Kidney tubule cell (primary cell): ENCODE data around the gene KNCN.

Experiments
- DNase-seq: peaks from one replicate; pipeline ENCODE4 v3.0.0-alpha.2; 2018; ENCODE audit warnings: low spot score

The KNCN gene

DNA sequence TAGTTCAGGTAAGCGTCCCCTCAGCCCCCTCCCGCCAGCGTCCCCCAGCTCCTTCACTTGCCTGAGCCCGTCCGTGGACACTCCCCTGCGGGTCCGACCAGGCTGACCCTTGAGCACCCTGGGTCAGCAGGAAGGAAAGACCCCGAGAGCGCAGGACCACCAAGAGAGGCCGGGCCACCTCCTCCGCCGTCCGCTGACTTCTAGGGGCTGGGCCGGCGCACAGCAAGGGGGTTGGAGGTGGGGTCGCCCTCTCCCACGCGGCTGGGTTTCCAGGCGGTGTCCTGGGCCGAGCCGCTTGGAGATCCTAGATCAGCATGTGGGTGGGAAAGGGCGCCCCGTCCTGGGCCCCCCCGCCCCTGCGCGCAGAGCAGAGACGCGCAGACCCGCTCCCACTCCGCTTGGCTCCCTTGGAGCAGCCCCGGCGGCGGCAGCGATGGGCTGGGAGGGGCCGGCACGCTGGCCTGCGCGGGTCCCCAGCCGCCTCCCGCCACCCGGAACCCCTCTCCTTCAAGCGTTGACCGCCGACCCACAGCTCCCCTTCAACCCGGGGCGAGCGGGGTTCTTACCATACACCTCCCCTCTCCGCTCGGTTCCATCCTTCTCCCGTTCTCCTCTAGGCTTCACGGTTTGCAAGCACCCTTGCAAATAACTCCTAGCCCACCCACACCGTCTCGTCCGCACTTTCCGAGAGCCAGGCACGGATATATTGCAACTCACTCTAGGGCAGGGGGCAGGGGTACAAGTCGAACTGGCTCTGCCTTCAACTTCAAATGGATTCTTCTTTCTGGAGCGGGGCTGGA lies 7.5 kb downstream of the KNCN start:
- DNase-seq = no peak

DNA sequence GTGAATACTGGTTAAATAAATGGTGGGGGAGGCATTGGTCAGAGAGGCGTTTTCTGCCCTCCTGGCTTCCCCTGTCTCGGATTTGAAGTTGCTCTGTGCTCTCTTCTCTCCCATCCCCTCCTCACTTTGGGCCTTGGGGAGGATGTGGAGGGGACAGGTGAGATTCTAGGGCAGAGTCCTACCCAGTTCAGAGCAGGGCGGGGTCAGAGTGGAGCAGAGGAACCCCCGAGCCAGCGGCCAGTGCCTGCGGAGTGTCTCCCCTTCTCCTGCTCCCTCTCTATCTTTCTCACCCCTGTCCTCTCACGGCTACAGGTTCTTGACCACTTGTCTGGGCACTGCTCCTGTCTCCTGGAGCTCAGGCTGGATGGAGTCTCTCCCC lies 8.1 kb downstream of the KNCN start:
- no peak for DNase-seq

DNA sequence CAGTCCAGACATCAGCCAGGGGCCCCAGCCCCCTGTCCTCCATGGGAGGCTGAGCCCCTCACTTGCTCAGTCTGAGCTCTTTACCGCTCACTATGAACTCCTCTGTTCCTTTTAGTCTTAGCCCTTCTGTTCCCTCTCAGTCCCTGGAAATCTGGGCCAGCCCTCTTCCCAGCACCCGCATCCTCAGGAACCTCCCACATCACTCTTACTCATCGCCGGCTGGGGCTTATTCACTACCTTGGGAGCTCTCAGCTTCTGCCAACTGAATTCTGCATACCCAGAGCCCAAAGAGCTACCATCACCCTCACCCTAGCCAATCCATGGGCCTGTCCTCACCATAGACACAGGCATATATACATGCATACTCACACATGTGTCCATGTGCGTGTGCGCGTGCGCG lies 11.5 kb downstream of the KNCN start:
- peak; percentile 78 for DNase-seq

DNA sequence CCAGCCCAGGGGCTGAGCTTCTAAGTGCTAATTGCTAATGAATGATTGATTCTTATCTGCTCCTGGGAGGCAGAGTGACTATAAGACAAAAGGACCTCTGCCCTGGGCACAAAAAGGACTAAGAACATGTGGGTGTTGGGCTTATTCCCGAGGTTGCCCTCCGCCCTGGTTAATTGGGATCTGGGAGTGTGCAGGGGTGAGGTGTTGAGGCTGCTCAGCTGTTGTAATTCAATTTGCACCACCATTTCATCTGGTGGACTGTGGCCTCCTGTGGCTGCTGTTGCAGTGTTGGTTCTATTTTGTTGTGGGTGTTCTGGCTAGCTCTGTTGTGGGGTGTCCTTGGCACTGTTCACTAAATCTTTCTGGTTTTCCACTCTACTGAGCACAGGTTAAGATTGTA lies 13.3 kb downstream of the KNCN start:
- DNase-seq = no peak

DNA sequence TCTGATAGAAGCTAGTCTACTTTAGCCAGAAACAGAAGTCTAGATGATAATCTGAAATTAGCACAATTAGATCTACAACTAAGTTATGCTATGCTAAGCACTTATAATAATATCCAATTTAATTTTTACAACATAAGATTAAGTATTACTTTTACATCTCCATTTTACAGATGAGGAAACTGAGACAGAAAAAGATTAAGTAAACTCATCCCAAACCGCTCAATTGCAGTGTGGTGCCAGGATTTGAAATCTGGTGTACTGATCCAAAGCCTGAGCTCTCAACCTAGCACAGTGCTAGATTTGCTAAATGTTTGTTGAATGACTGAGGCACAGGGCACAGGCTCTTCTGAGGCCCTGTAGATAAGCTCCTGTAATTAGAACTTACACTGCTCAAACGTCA lies 13.8 kb downstream of the KNCN start:
- DNase-seq = no peak

DNA sequence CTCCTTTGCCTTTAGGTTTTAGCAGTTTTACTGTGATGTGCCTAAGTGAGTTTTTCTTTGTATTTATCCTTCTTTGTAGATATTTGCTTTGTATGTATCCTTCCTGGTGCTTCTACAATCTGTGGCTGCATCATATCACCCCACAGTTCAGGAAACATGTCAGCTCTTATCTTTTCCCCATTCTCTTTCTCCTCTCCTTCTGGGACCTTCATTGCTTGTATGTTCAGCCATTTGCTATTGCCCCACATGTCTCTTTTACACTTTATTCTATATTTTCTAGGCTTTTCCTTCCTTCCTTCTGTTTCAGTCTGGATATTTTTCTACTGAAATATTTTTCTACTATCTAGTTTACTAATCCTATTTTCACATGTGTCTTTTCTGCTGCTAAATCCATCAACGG lies 14.9 kb downstream of the KNCN start:
- DNase-seq = no peak

DNA sequence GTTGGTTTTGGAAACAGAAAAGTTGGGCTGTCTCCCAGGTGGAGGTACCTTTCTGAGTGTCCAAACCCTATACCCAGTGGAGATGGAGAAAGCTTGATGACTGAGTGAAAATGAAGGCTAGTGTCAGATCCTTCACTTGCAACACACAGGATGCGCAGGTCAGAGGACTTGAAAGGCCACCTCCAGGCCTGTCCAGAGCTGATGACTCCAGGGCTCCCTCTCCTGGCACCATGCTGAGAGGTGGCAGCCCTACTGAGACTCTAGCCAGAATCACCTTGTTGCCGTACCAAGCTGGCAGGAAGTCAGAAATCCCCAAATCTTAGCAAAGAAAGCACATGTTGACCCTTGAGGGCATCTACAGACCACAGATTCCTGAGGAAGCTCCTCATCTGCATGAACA lies 16.4 kb downstream of the KNCN start:
- DNase-seq = peak; percentile 60

DNA sequence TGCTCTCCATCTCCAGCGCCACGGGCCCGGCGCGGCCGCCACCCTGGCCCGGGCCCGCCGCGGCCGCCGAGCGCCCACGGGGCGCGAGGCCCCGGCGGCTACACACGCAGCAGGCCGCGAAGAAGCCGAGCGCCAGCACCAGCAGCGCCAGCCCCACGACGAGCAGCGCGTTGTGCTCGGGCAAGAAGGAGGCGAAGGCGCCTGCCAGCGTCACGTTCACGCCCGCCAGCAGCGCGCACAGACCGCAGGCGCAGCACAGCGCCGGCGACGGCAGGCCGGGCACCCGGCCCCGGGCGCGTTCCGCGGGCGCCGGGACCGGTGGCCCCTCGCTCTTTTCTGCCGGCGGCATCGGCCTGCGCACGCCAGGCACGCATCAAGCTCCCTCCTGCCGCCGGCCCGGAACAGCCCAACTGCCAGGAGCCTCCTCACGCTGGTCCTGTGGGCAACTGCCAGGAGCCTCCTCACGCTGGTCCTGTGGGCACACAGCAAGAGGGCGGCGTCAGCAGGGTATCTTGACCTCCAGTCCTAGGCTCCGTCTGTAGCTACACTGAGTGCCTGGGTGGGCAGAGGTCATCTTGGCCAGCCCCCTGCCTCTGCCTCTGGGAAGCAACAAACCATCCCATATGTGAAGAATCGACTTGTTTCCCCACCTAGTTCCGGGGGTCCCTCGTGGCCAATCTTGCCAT lies 18.1 kb downstream of the KNCN start:
- peak; percentile 41 for DNase-seq

DNA sequence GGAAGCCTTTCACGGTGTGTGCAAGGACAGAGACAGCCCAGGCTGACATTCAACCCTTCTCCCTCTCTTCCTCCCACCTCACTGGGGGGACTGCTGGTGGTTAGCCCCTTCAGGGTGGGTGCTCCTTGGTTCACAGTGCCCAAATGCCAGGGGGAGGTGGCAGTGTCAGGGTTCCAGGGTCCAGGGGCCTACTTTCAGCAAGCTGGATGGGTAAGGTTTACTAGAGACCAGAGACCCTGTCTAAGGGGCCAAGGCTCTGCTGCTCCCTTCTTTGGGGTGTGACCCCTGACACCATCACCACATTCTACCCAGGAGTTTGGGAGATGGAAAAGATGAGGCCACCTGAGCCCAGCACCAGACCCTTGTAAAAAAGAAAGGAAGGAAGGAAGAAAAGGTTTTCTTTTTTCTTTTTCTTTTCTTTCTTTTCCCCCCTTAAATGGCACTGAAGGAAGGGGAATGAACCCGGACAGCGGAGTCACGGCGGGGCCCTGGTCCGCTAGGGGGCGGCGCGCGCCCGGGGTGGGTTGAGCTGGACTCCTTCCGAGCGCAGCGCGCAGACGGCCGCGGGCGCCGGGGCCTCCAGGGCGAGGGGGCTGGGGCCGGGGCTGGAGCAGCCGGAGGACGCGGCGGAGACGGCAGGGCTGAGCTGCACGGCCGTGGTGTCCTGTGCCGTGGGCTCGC lies 18.8 kb downstream of the KNCN start:
- DNase-seq = peak; percentile 50

DNA sequence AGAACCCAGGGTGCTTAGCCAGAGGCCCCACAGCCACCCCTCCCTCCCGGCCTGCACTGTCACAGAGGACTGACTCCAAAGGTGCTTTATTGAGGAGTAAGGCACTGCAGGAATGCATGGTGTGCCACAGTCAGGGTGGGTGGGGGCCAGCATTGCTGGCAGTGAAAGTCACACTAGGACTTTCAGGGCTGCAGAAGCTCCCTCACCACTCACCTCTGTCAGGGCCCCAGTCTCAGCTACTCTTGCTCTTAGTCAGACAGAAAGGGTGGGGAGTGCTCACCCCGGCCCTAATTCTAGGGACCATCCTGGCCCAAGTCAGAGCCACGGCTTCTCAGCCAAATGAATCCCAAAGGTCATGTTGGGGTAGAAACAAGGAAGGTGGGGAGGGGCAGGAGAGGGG lies 19.4 kb downstream of the KNCN start:
- DNase-seq = no peak

DNA sequence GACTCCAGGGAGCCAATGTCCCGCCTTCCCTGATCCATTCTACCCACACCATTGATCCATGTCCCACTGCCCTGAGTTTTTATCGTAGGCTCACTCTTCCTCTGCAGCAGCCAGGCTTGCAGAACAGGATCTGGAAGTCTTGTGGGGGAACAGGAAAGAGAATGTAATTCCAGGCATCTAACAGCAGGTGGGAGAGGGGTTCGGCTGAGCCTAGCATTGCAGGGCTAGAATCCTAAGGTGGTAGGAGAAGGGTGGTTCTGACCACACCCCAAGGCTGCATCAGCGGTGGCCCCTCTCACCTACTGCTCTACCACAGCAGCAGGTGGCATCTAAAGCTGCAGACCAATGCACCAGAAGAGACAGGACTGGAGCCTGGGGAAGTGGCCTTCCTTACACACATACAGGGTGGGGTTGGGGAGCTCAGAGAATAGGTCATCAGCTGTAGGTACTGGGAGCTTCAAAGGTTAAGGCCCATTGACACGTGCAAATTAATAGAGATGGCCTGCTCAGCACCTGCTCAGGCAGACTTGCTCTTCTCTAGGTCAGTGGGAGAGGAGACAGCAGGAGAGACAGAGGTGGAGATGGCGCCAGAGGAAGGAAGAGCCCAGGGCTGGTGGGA lies 20.5 kb downstream of the KNCN start:
- DNase-seq = no peak

DNA sequence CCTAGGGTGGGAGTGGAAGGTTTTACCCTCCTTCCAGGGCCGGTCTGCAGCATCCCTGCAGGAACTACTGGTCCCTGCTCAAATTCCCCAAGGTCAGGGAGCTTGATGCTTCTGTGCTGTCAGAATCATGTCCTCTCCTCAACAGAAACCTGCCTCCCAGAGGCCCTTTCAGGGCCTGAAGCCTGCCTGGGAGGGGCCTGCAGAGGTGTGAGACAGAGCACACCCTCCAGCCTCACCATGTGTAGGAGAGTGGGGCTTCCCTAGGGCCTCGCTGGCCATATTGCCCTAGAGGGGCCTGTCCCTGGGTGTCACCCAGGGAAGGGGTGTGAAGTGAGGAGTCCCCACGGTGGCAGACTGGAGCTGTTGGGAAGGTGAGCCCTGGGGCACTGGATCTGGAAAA lies 21.1 kb downstream of the KNCN start:
- DNase-seq = no peak

DNA sequence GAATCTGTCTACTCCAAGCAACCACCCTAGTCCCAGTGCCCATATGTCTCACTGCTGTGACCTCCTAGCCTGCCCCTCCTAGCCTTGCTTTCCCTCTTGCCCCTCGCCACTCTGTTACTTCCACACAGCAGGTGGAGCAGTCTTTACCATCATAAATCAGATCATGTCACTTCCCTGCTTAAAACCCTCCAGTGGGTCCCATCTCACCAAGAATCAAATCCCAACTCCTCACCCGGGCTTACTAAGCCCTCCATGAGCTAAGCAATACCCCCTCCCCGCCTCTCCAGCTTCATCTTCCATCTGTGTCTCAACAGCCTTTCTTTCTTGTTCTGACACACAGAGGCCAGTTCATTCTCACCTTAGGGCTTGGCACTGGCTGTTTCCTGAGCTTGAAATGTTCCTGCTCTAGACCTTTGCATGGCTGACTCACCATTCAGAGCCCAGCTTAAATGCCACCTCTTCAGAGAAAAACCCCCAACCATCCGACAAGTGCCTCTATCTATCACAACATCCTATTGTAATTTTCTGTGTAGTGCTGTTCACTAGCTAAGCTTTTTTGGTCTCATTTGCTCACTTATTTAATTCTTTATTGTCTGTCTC lies 22.3 kb downstream of the KNCN start:
- DNase-seq = peak; percentile 41

DNA sequence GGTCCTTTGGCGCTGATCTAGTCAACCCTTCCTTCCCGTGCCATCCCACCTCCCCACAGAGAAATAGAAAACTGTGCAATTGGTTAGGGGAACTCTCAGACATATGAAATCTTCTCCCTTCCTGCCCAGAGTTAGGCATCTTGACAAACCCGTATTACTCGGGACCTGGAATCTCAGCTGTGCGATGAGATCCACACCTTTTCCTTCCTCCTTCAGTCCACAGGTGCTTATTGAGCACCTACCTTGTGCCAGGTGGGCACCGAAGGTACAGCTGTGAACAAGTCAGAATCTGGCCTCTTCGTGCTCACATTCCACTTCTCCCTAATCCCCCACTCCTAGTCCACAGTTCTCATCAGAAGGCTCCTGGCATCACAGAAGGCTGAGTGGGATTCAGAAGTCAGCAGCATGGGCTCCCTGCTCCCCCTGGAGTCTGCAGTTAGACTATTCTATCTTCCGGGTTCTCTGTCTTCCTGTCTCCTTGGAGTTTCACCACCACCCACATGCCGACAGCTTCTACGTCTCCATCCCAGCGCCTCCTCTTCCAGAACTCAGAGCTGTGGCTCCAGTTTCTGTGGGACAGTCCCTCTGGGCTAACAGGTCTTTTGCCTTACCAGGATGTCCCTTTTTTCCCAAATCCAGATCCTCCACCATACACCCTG lies 23.0 kb downstream of the KNCN start:
- no peak for DNase-seq

DNA sequence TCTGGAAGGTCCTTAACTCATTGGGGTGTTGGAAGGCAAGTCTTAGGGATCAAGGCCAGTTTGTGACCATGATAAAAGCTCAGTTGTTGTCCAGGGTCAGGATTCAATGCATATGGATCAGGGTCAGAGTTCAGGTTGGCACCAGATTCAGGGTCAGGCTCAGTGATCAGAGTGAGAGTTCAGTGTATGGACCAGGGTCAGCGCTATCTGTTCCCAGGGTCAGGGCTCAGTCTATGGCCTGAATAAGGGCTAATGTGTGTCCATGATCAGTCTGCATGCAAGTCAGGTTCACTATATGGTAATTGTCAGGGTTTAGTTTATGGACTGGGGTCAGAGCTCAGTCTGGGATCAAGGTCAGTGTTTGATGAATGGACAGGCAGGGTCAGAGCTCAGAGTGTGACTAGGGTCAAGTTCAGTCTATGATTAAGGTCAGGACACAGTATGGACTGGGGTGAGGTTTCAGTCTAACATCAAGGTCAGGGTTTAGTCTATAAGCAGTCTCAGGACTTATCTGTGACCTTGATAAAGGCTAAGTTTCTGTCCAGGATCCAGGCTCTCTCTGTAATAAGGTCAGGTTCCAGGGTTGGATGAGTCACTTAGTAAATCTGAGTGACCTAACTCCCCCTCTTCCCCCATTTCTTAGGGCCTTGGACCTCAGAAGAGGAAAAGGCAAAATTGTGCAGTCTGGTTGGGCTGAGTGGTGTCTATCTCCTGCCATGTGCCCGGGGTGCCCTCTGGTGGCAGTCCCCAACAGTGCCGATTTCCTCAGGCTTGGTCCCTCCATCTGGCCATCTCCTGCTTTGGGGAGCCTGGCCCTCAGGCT lies 23.8 kb downstream of the KNCN start:
- peak; percentile 78 for DNase-seq

DNA sequence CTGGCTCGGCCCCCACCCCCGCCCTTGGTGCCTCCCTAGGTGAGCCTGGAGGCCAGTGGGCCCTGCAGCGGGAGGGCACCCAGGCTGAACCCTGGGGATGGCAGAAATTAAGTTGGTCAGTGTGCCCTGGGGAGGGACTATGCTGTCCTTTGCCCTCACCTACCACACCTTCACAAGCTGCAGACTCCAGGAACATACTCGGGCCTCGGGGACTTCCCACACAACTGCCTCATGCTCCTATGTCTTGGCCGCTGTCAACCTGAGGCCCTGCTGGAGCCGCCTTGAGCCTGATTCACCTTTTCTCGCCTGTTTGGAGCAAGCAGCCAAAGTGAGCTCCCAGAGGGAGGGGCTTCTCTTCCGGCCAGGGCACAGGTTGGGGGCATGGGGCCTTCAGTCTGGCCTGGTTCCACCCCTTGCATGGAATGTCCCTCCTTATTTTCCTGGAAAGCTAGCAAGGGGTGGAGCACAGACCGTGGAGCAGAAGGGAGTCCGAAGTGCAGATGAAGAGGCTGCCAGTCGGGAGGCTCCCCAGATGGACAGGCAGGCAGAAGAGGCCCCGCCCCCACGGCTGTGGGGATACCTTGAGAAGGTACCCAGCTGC lies 24.7 kb downstream of the KNCN start:
- DNase-seq = peak; percentile 70

DNA sequence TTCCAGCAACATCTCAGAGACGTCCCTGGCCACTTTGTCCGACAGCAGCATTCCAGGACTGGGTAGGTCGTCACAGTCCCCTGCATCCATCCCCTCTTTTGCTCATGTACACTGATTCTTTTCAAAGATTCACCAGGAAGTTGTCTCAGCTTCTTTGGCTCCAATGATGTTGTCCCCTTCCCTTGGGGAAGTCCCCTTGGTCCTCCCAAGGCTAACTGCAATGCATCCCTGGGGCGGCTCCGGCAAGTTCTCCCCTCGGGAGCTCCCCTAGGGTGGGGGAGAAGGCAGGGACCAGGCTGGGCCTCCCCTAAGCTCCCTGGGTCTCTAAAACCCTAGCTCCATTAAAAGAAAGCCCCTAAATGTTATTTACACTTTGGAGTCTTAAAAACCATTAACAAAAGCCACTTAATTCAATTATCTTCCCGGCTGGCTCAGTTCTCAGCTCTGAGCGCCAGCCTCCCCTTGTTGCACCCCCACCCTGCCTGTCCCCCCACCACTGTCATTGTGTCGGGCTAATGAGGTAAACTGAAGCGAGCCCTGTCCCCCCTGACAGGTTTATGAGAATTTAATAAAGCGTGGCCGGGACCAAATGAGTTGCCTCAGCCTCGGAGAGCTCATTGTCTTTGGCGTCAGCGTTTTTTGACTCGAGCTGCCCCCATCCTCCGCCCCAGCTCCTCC lies 25.3 kb downstream of the KNCN start:
- DNase-seq = peak; percentile 56

DNA sequence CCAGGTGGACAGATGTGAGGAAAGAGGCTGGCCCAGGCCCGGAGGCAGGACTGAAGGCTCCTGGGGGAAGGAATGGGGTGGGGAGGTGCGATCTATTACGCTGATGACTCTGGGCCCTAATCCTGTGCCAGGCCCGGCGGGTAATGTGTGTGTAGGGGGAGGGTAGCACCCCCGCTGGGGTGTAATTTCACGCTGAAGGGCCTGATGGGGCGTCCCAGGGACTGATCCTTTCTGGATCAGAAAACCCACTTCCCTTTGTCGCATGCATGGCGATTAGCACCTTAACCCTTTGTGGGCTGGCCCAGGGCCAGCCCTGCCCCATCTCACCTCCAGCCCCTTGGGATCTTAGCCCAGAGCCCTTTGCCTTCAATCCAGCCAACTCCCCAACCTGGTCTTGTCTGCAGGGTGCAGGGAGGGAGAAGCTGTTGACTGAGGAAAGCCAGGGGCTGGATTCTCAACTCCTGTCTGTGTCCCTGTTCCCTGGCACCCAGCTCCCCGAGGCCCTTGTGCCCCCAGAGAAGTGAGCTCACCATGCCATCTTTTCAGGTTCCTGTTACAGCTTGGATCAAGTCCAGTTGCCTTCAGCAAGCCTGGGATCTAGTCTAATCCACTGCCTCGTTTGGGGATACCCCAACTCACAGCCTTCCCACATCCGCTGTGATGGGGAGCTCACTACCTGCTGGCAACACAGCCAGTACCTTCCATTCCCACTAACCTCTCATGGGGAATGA lies 26.0 kb downstream of the KNCN start:
- DNase-seq = no peak

DNA sequence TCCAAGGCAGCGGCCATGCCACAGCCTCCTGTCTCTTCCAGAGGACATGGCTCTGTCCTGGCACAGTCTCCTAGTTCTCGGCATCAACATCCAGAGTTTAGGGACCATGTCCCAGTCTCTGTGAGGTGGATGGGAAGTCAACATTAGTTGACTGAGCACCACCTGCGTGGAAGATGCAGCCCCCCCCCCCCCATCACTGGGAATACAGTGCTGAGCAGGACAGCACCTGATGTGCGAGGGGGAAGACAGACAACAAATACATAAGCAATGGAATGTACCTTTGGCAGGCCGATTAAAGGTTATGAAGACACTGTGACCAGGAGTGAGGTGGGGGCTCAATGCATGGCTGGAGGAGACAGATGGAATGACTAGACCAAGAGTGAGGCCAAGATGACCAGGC lies 26.6 kb downstream of the KNCN start:
- no peak for DNase-seq
